Measurements from ENCODE around the gene SYNGAP1. TPM values are rescaled to one million over a fixed set of nuclear protein-coding genes. Genes with fewer than 3 reads are reported as not detected.

Gene SYNGAP1
- total RNA-seq, 1 experiment from 2014 or later: 29.0 TPM

GRCh38 chr6:33430334-33430733 lies 10.5 kb downstream of the SYNGAP1 start:
- H3K4me3 ChIP-seq (ENCODE audit: low read depth in 2 of 2, low read length in 2 of 2): no peak overlapping the region
- ChIA-PET CTCF (no interaction called here), POLR2A (interaction anchor here (0.6 kb wide), 1 partner anchor 117 kb away, joined by 4 read pairs; no protein-coding TSS in a partner anchor)
- ATAC-seq (no peak), DNase-seq (ENCODE audit: low read depth, low spot score) (no peak)
- H3K4me1 ChIP-seq (ENCODE audit: control insufficient read depth, insufficient read depth, low read length): peaks cover 33% of the 10 kb centered on the region
- no peaks in the 10 kb centered on the region; the same call in 1 of the 2 replicates for H3K36me3 ChIP-seq (ENCODE audit: control insufficient read depth, insufficient read depth, low read length)
- H3K27me3 ChIP-seq (ENCODE audit: control insufficient read depth, insufficient read depth, low read length): no peaks in the 10 kb centered on the region
- intact Hi-C loops (cut with micrococcal nuclease; ENCODE audit: unreplicated experiment): no loop called here
- no peak for TF ChIP-seq REST (IDR thresholded peaks at IDR 0.05; ENCODE audit: insufficient read depth in 1 of 2, low read depth in 2 of 2, low read length in 1 of 2)
- no peak for TF ChIP-seq TCF7L2 (IDR thresholded peaks at IDR 0.05; ENCODE audit: low read depth, low read length)
- TF ChIP-seq SIN3A (IDR thresholded peaks at IDR 0.05; ENCODE audit: borderline replicate concordance, insufficient read depth, low read depth, low read length): no peak
- no peak for TF ChIP-seq CTCF (IDR thresholded peaks at IDR 0.05)
- no peak for TF ChIP-seq POLR2AphosphoS5 (IDR thresholded peaks at IDR 0.05; ENCODE audit: low read depth, low read length)
- in situ Hi-C loops (cut with HindIII; ENCODE audit: low pct_unique_long_range_greater_than_20kb, low sequenced_read_pairs): no loop called here
- BruUV-seq (replicated peaks): no TSS peak
- H3K9me3 ChIP-seq (ENCODE audit: control insufficient read depth, insufficient read depth, low read depth, low read length): no peaks in the 10 kb centered on the region
- no peak overlapping the region for H3K27ac ChIP-seq (ENCODE audit: low read length)

GRCh38 chr6:33430991-33431879 lies 11.4 kb downstream of the SYNGAP1 start:
- in situ Hi-C loops (cut with HindIII; ENCODE audit: low pct_unique_long_range_greater_than_20kb, low sequenced_read_pairs) (no loop called here), intact Hi-C loops (cut with micrococcal nuclease; ENCODE audit: unreplicated experiment) (no loop called here)
- DNase-seq (ENCODE audit: low read depth, low spot score) (no peak), ATAC-seq (peak; percentile 54)
- Histone ChIP-seq H3K4me3 (ENCODE audit: low read depth in 2 of 2, low read length in 2 of 2) (no peak overlapping the region; a peak in 1 of 4 replicates), H3K9me3 (ENCODE audit: control insufficient read depth, insufficient read depth, low read depth, low read length) (no peaks in the 10 kb centered on the region), H3K4me1 (ENCODE audit: control insufficient read depth, insufficient read depth, low read length) (peaks cover 33% of the 10 kb centered on the region), H3K27me3 (ENCODE audit: control insufficient read depth, insufficient read depth, low read length) (no peaks in the 10 kb centered on the region), H3K36me3 (ENCODE audit: control insufficient read depth, insufficient read depth, low read length) (peaks cover 5% of the 10 kb centered on the region; the same call in 1 of the 2 replicates), H3K27ac (ENCODE audit: low read length) (no peak overlapping the region)
- TF ChIP-seq POLR2AphosphoS5 (IDR thresholded peaks at IDR 0.05; ENCODE audit: low read depth, low read length) (no peak), REST (IDR thresholded peaks at IDR 0.05; ENCODE audit: insufficient read depth in 1 of 2, low read depth in 2 of 2, low read length in 1 of 2) (no peak), TCF7L2 (IDR thresholded peaks at IDR 0.05; ENCODE audit: low read depth, low read length) (no peak), CTCF (IDR thresholded peaks at IDR 0.05) (no peak), SIN3A (IDR thresholded peaks at IDR 0.05; ENCODE audit: borderline replicate concordance, insufficient read depth, low read depth, low read length) (no peak)
- ChIA-PET POLR2A (interaction anchor here (0.6 kb wide), 1 partner anchor 117 kb away, joined by 4 read pairs; no protein-coding TSS in a partner anchor), CTCF (interaction anchor here (0.7 kb wide), 1 partner anchor 8 kb away, joined by 3 read pairs; no protein-coding TSS in a partner anchor)
- no TSS peak for BruUV-seq (replicated peaks)

Data from Panc1 (cell line).